Neuronal stem cell (in vitro differentiated cells): ENCODE results near the gene PLXDC1.

Experiments
- DNase-seq: peaks from one replicate; pipeline ENCODE4 v3.0.0-alpha.2; 2013; ENCODE audit warnings: low spot score
- H2AFZ ChIP-seq: one replicate; pipeline ENCODE4 v1.6.1; 2013; ENCODE audit warnings: mild to moderate bottlenecking, low read length, inconsistent platforms
- H2AK5ac ChIP-seq: 2 replicates; pipeline ENCODE4 v1.6.1; 2013; ENCODE audit warnings: low read depth, mild to moderate bottlenecking, inconsistent platforms, low read length, moderate library complexity, mixed read lengths
- H2BK120ac ChIP-seq: 2 replicates; pipeline ENCODE4 v1.6.1; 2013; ENCODE audit warnings: low read depth, mild to moderate bottlenecking, inconsistent platforms, low read length, moderate library complexity, mixed read lengths
- H2BK12ac ChIP-seq: one replicate; pipeline ENCODE4 v1.6.1; 2013; ENCODE audit warnings: low read length, inconsistent platforms
- H2BK15ac ChIP-seq: 2 replicates; pipeline ENCODE4 v1.6.1; 2013; ENCODE audit warnings: mild to moderate bottlenecking, low read length, inconsistent platforms, mixed read lengths
- H2BK5ac ChIP-seq: one replicate; pipeline ENCODE4 v1.6.1; 2013; ENCODE audit warnings: inconsistent platforms, mild to moderate bottlenecking, low read length, moderate library complexity
- H3K14ac ChIP-seq: one replicate; pipeline ENCODE4 v1.6.1; 2013; ENCODE audit warnings: low read length, inconsistent platforms
- H3K18ac ChIP-seq: 2 replicates; pipeline ENCODE4 v1.6.1; 2013; ENCODE audit warnings: low read length, inconsistent platforms
- H3K23ac ChIP-seq: 2 replicates; pipeline ENCODE4 v1.6.1; 2013; ENCODE audit warnings: low read depth, mild to moderate bottlenecking, mixed read lengths, low read length, inconsistent platforms; ENCODE audit not compliant: poor library complexity
- H3K27ac ChIP-seq: replicated peaks from 3 replicates; pipeline ENCODE4 v1.5.1; 2013; ENCODE audit warnings: low read length, inconsistent platforms
- H3K27me3 ChIP-seq, 3 experiments: 2 replicates each; pipeline ENCODE4 v1.6.1; 2013; ENCODE audit warnings: low read length in 3 of 3, mild to moderate bottlenecking in 2 of 3, inconsistent platforms in 1 of 3, low read depth in 1 of 3, mixed read lengths in 1 of 3, moderate library complexity in 1 of 3; ENCODE audit not compliant: control insufficient read depth in 3 of 3, insufficient read depth in 3 of 3
- H3K36me3 ChIP-seq, 2 donors: replicated peaks in 1 of 2; 2 replicates each; pipeline ENCODE4 v1.6.1; 2013; ENCODE audit warnings: low read length in 2 of 2; ENCODE audit not compliant: control insufficient read depth in 2 of 2, insufficient read depth in 2 of 2
- H3K4ac ChIP-seq: 2 replicates; pipeline ENCODE4 v1.6.1; 2013; ENCODE audit warnings: inconsistent platforms, mild to moderate bottlenecking, low read length, moderate library complexity
- H3K4me1 ChIP-seq, 2 donors: 1 replicate in 1 of 2; 2 replicates in 1 of 2; pipeline ENCODE4 v1.6.1; 2013; ENCODE audit warnings: low read length in 2 of 2, low read depth in 1 of 2; ENCODE audit not compliant: control insufficient read depth in 2 of 2, insufficient read depth in 1 of 2
- H3K4me2 ChIP-seq: one replicate; pipeline ENCODE4 v1.6.1; 2013; ENCODE audit warnings: mild to moderate bottlenecking, low read length, inconsistent platforms; ENCODE audit not compliant: insufficient read depth, poor library complexity, severe bottlenecking
- H3K4me3 ChIP-seq, 2 donors: 2 replicates each; pipeline ENCODE4 v1.5.1; 2013; ENCODE audit warnings: low read length in 2 of 2, mild to moderate bottlenecking in 2 of 2, inconsistent platforms in 1 of 2, moderate library complexity in 1 of 2
- H3K79me1 ChIP-seq: one replicate; pipeline ENCODE4 v1.6.1; 2013; ENCODE audit warnings: low read depth, mild to moderate bottlenecking, inconsistent platforms, low read length, moderate library complexity
- H3K9ac ChIP-seq: one replicate; pipeline ENCODE4 v1.6.1; 2013; ENCODE audit warnings: mild to moderate bottlenecking, low read depth, low read length, inconsistent platforms; ENCODE audit not compliant: poor library complexity
- H3K9me3 ChIP-seq, 2 donors: replicated peaks in 1 of 2; 2 replicates each; pipeline versions ENCODE3 to v1.6.1; 2013; ENCODE audit warnings: low read length in 2 of 2, mild to moderate bottlenecking in 2 of 2, inconsistent platforms in 1 of 2, low read depth in 1 of 2, mixed read lengths in 1 of 2, moderate library complexity in 1 of 2; ENCODE audit not compliant: control insufficient read depth in 2 of 2, insufficient read depth in 1 of 2
- H4K8ac ChIP-seq: one replicate; pipeline ENCODE4 v1.6.1; 2013; ENCODE audit warnings: low read depth, mild to moderate bottlenecking, inconsistent platforms, low read length, moderate library complexity
- H4K91ac ChIP-seq: one replicate; pipeline ENCODE4 v1.6.1; 2013; ENCODE audit warnings: low read length, low read depth, mild to moderate bottlenecking, inconsistent platforms; ENCODE audit not compliant: poor library complexity
- WGBS, 2 donors: extraction: QIAGEN DNeasy Blood & Tissue Kit; methylation state at CpG; one replicate each; pipeline ENCODE4 v1.1.7; 2013; ENCODE audit warnings: missing lambda C conversion rate in 2 of 2, mixed read lengths in 1 of 2; ENCODE audit not compliant: insufficient read length in 2 of 2, insufficient replicate concordance in 1 of 2; ENCODE audit errors: extremely low coverage in 2 of 2; 5-methylcytosine and 5-hydroxymethylcytosine counted together

Gene PLXDC1

GRCh38 chr17:39165178-39165840, 13.9 kb upstream of the PLXDC1 start:
- peak overlapping the region; percentile 92 for H3K4me2 ChIP-seq
- peak overlapping the region; percentile 86 for H2BK12ac ChIP-seq
- peak overlapping the region; percentile 99 for H3K18ac ChIP-seq
- no peak overlapping the region for H3K4ac ChIP-seq
- H3K27me3 ChIP-seq: peaks cover 6 to 31% (median 28%) of the 10 kb centered on the region in 3 experiments
- H3K27ac ChIP-seq: no peak overlapping the region
- peak overlapping the region; percentile 92 for H2AFZ ChIP-seq
- H4K91ac ChIP-seq: no peak overlapping the region
- H3K9ac ChIP-seq: peak overlapping the region; percentile 82
- DNase-seq: peak; percentile 30
- no CpG with 5 or more reads among the region's 51 CpGs for WGBS, 2 donors
- no peak overlapping the region for H2AK5ac ChIP-seq
- H2BK120ac ChIP-seq: no peak overlapping the region
- H3K9me3 ChIP-seq: peaks cover 0 to 4% of the 10 kb centered on the region in 2 donors
- no peaks in the 10 kb centered on the region for H3K4me1 ChIP-seq
- H3K79me1 ChIP-seq: no peaks in the 10 kb centered on the region
- peak overlapping the region; percentile 84 for H4K8ac ChIP-seq
- peak overlapping the region; percentile 75 for H2BK15ac ChIP-seq
- no peaks in the 10 kb centered on the region for H3K36me3 ChIP-seq
- H3K23ac ChIP-seq: peak overlapping the region; percentile 20
- H3K14ac ChIP-seq: no peak overlapping the region
- peak overlapping the region; percentile 35 for H2BK5ac ChIP-seq
- peak overlapping the region; percentile 48 to 95 for H3K4me3 ChIP-seq

DNA sequence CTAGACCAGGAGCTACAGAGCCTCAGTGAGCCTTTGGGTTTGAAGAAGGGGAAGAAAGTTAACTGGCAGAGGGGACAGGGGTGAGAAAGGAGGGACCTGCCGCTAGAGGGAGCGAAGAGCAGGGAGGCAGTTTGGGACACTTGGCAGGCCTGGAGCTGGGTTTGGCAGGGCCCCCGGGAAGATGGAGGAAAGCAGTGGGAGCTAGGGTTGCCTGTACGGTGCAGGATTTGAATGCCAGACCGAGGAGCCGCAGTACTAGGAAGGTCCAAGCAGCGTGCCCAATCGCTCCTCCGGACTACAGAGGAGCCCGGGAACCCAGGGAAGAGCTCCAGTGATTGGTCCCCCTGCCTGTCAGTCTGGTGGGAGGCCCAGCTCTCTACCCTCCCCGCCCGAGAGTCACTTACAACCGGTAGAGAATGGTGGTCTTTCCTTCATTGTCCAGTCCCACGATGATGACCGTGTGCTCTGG, 13.3 kb upstream of the PLXDC1 start:
- H3K4me1 ChIP-seq: no peaks in the 10 kb centered on the region
- H2AK5ac ChIP-seq: no peak overlapping the region
- peak overlapping the region; percentile 99 for H3K18ac ChIP-seq
- peak overlapping the region; percentile 75 for H2BK15ac ChIP-seq
- WGBS, 2 donors: no CpG with 5 or more reads among the region's 15 CpGs
- no peak overlapping the region for H3K27ac ChIP-seq
- H3K4me2 ChIP-seq: peak overlapping the region; percentile 92
- H3K36me3 ChIP-seq: no peaks in the 10 kb centered on the region
- H2BK120ac ChIP-seq: no peak overlapping the region
- H2BK12ac ChIP-seq: peak overlapping the region; percentile 86
- no peak overlapping the region for H4K91ac ChIP-seq
- peak overlapping the region; percentile 48 to 95 for H3K4me3 ChIP-seq
- H2BK5ac ChIP-seq: peak overlapping the region; percentile 35
- DNase-seq: peak; percentile 93
- H3K4ac ChIP-seq: no peak overlapping the region
- H3K14ac ChIP-seq: no peak overlapping the region
- peaks cover 0 to 4% of the 10 kb centered on the region in 2 donors for H3K9me3 ChIP-seq
- H4K8ac ChIP-seq: peak overlapping the region; percentile 84
- peak overlapping the region; percentile 92 for H2AFZ ChIP-seq
- H3K79me1 ChIP-seq: no peaks in the 10 kb centered on the region
- peak overlapping the region; percentile 82 for H3K9ac ChIP-seq
- peak overlapping the region; percentile 20 for H3K23ac ChIP-seq
- peaks cover 6 to 31% (median 28%) of the 10 kb centered on the region in 3 experiments for H3K27me3 ChIP-seq

GRCh38 chr17:39161962-39162361, 10.5 kb upstream of the PLXDC1 start:
- H3K4me1 ChIP-seq: no peaks in the 10 kb centered on the region
- no peak overlapping the region for H2BK15ac ChIP-seq
- no peak overlapping the region for H2BK120ac ChIP-seq

DNA sequence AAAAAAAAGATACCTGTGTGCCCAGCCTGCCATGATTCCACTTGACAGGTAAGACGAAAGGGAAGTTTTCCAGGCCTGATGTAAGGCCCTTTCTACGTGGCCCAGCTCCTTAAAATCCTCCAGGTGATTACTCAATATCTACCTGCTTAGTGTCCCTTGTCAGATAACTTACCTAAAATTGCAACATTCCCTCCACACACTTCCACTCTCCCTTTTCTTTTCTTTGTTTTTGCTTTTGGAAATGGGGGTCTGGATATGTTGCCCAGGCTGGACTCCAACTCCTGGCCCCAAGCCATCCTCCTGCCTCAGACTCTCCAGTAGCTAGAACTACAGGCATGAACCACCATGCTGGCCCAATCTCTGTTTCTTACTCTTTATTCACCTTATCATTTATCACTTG, 7.2 kb upstream of the PLXDC1 start:
- DNase-seq: no peak
- Histone ChIP-seq H3K9ac (no peak overlapping the region), H3K18ac (no peak overlapping the region), H2AFZ (no peak overlapping the region), H3K27me3 (no peaks in the 10 kb centered on the region), H4K8ac (no peak overlapping the region), H2BK12ac (no peak overlapping the region), H3K14ac (no peak overlapping the region), H2BK120ac (no peak overlapping the region), H2BK5ac (no peak overlapping the region), H3K4me1 (peaks cover 0 to 1% of the 10 kb centered on the region in 2 donors), H2BK15ac (no peak overlapping the region), H3K36me3 (no peaks in the 10 kb centered on the region), H3K9me3 (peaks cover 0 to 2% of the 10 kb centered on the region in 2 donors), H4K91ac (no peak overlapping the region), H3K79me1 (no peaks in the 10 kb centered on the region), H3K4me3 (no peak overlapping the region), H2AK5ac (no peak overlapping the region), H3K4me2 (no peak overlapping the region), H3K27ac (no peak overlapping the region), H3K23ac (no peak overlapping the region), H3K4ac (no peak overlapping the region)
- no CpG with 5 or more reads among the region's 2 CpGs for WGBS, 2 donors

More at GRCh38 chr17:39161962-39162361, 10.5 kb upstream of the PLXDC1 start:
- no peak overlapping the region for H2BK12ac ChIP-seq
- peaks cover 6 to 24% (median 21%) of the 10 kb centered on the region in 3 experiments for H3K27me3 ChIP-seq
- no peaks in the 10 kb centered on the region for H3K79me1 ChIP-seq
- WGBS, 2 donors: no CpG with 5 or more reads among the region's 2 CpGs
- H3K4ac ChIP-seq: no peak overlapping the region
- no peaks in the 10 kb centered on the region for H3K36me3 ChIP-seq
- H3K4me2 ChIP-seq: no peak overlapping the region
- H4K8ac ChIP-seq: no peak overlapping the region
- H3K4me3 ChIP-seq: no peak overlapping the region
- no peak overlapping the region for H2AFZ ChIP-seq
- no peak overlapping the region for H3K23ac ChIP-seq
- H3K27ac ChIP-seq: no peak overlapping the region
- peaks cover 0 to 2% of the 10 kb centered on the region in 2 donors for H3K9me3 ChIP-seq
- DNase-seq: no peak
- no peak overlapping the region for H3K18ac ChIP-seq
- no peak overlapping the region for H3K9ac ChIP-seq
- H3K14ac ChIP-seq: no peak overlapping the region
- no peak overlapping the region for H2BK5ac ChIP-seq
- H4K91ac ChIP-seq: no peak overlapping the region
- H2AK5ac ChIP-seq: no peak overlapping the region
